Gastroesophageal sphincter (tissue), 3 donors: ENCODE results near the gene PYCARD.

Source experiments
- EP300 ChIP-seq: sonication (generic); formaldehyde crosslinking; IDR thresholded peaks from one replicate; pipeline ENCODE4 v1.6.1; 2017; ENCODE audit warnings: antibody characterized with exemption, mild to moderate bottlenecking
- POLR2A ChIP-seq, 2 donors: fragments of 450-650 bp; IDR thresholded peaks; one replicate each; pipeline ENCODE4 v1.6.1; 2017; ENCODE audit warnings: antibody characterized with exemption in 2 of 2, mild to moderate bottlenecking in 2 of 2, moderate library complexity in 1 of 2
- POLR2AphosphoS5 ChIP-seq: sonication (generic); formaldehyde crosslinking; IDR thresholded peaks from one replicate; pipeline ENCODE4 v1.6.1; 2017; ENCODE audit warnings: antibody characterized with exemption
- TF ChIP-seq, protein P1 (sequence below), 4 experiments: fragments of 200-600 bp in 2 of 4; fragments of 450-650 bp in 2 of 4; sonication (generic) in 1 of 4; IDR thresholded peaks; one replicate each; pipeline ENCODE4 v1.5.1; 2017 to 2019; ENCODE audit warnings: antibody characterized with exemption in 4 of 4, mild to moderate bottlenecking in 2 of 4, moderate library complexity in 2 of 4

- TF ChIP-seq, protein P1, sequence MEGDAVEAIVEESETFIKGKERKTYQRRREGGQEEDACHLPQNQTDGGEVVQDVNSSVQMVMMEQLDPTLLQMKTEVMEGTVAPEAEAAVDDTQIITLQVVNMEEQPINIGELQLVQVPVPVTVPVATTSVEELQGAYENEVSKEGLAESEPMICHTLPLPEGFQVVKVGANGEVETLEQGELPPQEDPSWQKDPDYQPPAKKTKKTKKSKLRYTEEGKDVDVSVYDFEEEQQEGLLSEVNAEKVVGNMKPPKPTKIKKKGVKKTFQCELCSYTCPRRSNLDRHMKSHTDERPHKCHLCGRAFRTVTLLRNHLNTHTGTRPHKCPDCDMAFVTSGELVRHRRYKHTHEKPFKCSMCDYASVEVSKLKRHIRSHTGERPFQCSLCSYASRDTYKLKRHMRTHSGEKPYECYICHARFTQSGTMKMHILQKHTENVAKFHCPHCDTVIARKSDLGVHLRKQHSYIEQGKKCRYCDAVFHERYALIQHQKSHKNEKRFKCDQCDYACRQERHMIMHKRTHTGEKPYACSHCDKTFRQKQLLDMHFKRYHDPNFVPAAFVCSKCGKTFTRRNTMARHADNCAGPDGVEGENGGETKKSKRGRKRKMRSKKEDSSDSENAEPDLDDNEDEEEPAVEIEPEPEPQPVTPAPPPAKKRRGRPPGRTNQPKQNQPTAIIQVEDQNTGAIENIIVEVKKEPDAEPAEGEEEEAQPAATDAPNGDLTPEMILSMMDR (IDR thresholded peaks at IDR 0.05) = no peak
- TF ChIP-seq POLR2A (IDR thresholded peaks at IDR 0.05) (no peak), EP300 (no peak), POLR2AphosphoS5 (no peak)
Measured at GRCh38 chr16:31201582-31202413, 762 bp downstream of the PYCARD start.
